ENCODE measurements around the gene SPOCK1. TPM values are rescaled to one million over a fixed set of nuclear protein-coding genes. Genes with fewer than 3 reads are reported as not detected.

Gene SPOCK1
- total RNA-seq, 1 experiment from 2014 or later: 0.27 TPM

- no peaks in the 10 kb centered on the region for H3K36me3 ChIP-seq (ENCODE audit: control insufficient read depth in 1 of 2, insufficient read depth in 2 of 2, low read length in 2 of 2)
- no peak overlapping the region for H3K4me2 ChIP-seq (ENCODE audit: low read length)
- no peaks in the 10 kb centered on the region for H3K9me3 ChIP-seq (ENCODE audit: control insufficient read depth in 1 of 2, insufficient read depth in 1 of 2, low read depth in 1 of 2, low read length in 2 of 2)
- peaks cover 40% of the 10 kb centered on the region for H3K27me3 ChIP-seq (ENCODE audit: insufficient read depth, low read length)
- TF ChIP-seq POLR2A (IDR thresholded peaks at IDR 0.05; ENCODE audit: borderline replicate concordance, extremely low read depth, insufficient read depth, insufficient read length) (no peak), RAD21 (IDR thresholded peaks at IDR 0.05; ENCODE audit: low read depth) (no peak), ELF1 (IDR thresholded peaks at IDR 0.05; ENCODE audit: borderline replicate concordance, low read depth) (no peak)
- H4K20me1 ChIP-seq (ENCODE audit: insufficient read depth): no peaks in the 10 kb centered on the region
- H3K79me2 ChIP-seq (ENCODE audit: insufficient read depth, low read length): no peaks in the 10 kb centered on the region
- H3K9me2 ChIP-seq (ENCODE audit: insufficient read depth): no peaks in the 10 kb centered on the region
- RAD21 ChIA-PET (ENCODE audit: low non-redundant PET in 1 of 2, low total read pairs in 2 of 2, uncharacterized antibody in 2 of 2, unreplicated experiment in 2 of 2): no interaction called here
- H3K4me1 ChIP-seq (ENCODE audit: control insufficient read depth in 1 of 2, insufficient read depth in 2 of 2, low read length in 2 of 2): no peaks in the 10 kb centered on the region
- no peak overlapping the region for H3K27ac ChIP-seq (ENCODE audit: low read depth, low read length)
- DNase-seq (ENCODE audit: low read depth, low spot score): no peak
- H2AFZ ChIP-seq (ENCODE audit: low read depth, low read length, poor library complexity, severe bottlenecking): no peak overlapping the region
- no peak overlapping the region for H3K4me3 ChIP-seq (replicated peaks in 1 of 2; ENCODE audit: low read depth in 1 of 2, low read length in 2 of 2)
- BruUV-seq (replicated peaks): no TSS peak
- intact Hi-C loops (cut with micrococcal nuclease): no loop called here
- POLR2A ChIA-PET: no interaction called here
- H3K9ac ChIP-seq (ENCODE audit: low read length): no peak overlapping the region
- ATAC-seq: no peak
- CTCF ChIA-PET: no interaction called here
Observed at GRCh38 chr5:137287569-137287968, 211.6 kb downstream of the SPOCK1 start.

- Histone ChIP-seq H3K4me2 (ENCODE audit: low read length) (no peak overlapping the region), H3K4me1 (ENCODE audit: control insufficient read depth in 1 of 2, insufficient read depth in 2 of 2, low read length in 2 of 2) (no peaks in the 10 kb centered on the region), H3K4me3 (replicated peaks in 1 of 2; ENCODE audit: low read depth in 1 of 2, low read length in 2 of 2) (no peak overlapping the region), H3K27ac (ENCODE audit: low read depth, low read length) (no peak overlapping the region), H3K36me3 (ENCODE audit: control insufficient read depth in 1 of 2, insufficient read depth in 2 of 2, low read length in 2 of 2) (no peaks in the 10 kb centered on the region), H3K27me3 (ENCODE audit: insufficient read depth, low read length) (peaks cover 37% of the 10 kb centered on the region), H3K9me2 (ENCODE audit: insufficient read depth) (no peaks in the 10 kb centered on the region), H3K9me3 (ENCODE audit: control insufficient read depth in 1 of 2, insufficient read depth in 1 of 2, low read depth in 1 of 2, low read length in 2 of 2) (no peaks in the 10 kb centered on the region), H2AFZ (ENCODE audit: low read depth, low read length, poor library complexity, severe bottlenecking) (no peak overlapping the region), H3K79me2 (ENCODE audit: insufficient read depth, low read length) (no peaks in the 10 kb centered on the region), H3K9ac (ENCODE audit: low read length) (no peak overlapping the region), H4K20me1 (ENCODE audit: insufficient read depth) (no peaks in the 10 kb centered on the region)
- TF ChIP-seq EGR1 (IDR thresholded peaks at IDR 0.05; ENCODE audit: low read depth) (no peak), SIN3A (IDR thresholded peaks at IDR 0.05; ENCODE audit: low read depth) (no peak), CEBPB (IDR thresholded peaks at IDR 0.05; ENCODE audit: low read depth) (no peak), EZH2 (IDR thresholded peaks at IDR 0.05) (no peak), ELF1 (IDR thresholded peaks at IDR 0.05; ENCODE audit: borderline replicate concordance, low read depth) (no peak), ZFX (IDR thresholded peaks at IDR 0.05) (no peak), CBX3 (IDR thresholded peaks at IDR 0.05; ENCODE audit: low read depth) (no peak), TCF7L2 (IDR thresholded peaks at IDR 0.05; ENCODE audit: borderline replicate concordance, extremely low read depth, insufficient read depth, insufficient read length) (no peak), ATF3 (IDR thresholded peaks at IDR 0.05) (no peak)
- RAD21 ChIA-PET (ENCODE audit: low non-redundant PET in 1 of 2, low total read pairs in 2 of 2, uncharacterized antibody in 2 of 2, unreplicated experiment in 2 of 2): no interaction called here
- POLR2A ChIA-PET: no interaction called here
- no peak for DNase-seq (ENCODE audit: low read depth, low spot score)
- no peak for ATAC-seq
- intact Hi-C loops (cut with micrococcal nuclease): no loop called here
- no TSS peak for BruUV-seq (replicated peaks)
- CTCF ChIA-PET: no interaction called here
Observed at GRCh38 chr5:137286025-137286610, 213.0 kb downstream of the SPOCK1 start.

All from HCT116 (cell line).